Measurements from ENCODE around the gene NOTO. TPM values are rescaled to one million over a fixed set of nuclear protein-coding genes. Genes with fewer than 3 reads are reported as not detected.
"Not testable (repeated sequence)": the region's sequence is repeated elsewhere in the genome, so short reads cannot be mapped to it uniquely, and the experiment has no call there.

NOTO gene
- total and polyA plus RNA-seq, 2 donors (not counting 3 experiments of a cell fraction or from before 2014, with no cell fraction given), result not detected

DNA sequence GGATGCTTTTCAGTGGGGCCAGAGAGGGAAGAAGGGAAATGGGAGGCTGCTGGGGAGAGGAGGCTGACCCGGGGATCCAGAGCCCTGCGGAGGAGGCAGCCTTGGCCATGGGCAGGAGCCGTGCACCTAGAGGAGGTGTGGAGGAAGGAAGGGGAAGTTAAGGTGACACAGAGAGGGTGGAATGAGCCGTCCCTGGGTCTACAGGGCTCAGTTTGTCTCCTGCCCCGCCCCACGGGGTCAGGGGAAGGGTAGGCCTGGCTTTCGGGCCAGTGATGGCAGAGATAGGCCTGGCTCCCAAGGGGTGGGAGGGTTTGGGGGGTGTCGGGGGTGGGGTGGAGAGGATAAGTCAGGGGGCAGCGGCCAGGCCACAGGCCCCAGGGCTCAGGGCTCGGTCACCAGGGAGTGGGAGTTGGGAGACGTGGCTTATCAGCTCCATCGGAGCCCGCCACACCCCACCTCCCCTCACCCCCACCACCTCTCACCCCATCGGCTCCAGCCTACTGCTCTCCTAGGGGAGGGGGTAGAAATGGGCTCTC, 39.5 kb upstream of the NOTO start:
- intact Hi-C loops (cut with micrococcal nuclease), result loop anchor here (1.0 to 5.0 kb wide), 5 partner anchors 14 to 271 kb away; partner anchors contain the start of gene SFXN5

DNA sequence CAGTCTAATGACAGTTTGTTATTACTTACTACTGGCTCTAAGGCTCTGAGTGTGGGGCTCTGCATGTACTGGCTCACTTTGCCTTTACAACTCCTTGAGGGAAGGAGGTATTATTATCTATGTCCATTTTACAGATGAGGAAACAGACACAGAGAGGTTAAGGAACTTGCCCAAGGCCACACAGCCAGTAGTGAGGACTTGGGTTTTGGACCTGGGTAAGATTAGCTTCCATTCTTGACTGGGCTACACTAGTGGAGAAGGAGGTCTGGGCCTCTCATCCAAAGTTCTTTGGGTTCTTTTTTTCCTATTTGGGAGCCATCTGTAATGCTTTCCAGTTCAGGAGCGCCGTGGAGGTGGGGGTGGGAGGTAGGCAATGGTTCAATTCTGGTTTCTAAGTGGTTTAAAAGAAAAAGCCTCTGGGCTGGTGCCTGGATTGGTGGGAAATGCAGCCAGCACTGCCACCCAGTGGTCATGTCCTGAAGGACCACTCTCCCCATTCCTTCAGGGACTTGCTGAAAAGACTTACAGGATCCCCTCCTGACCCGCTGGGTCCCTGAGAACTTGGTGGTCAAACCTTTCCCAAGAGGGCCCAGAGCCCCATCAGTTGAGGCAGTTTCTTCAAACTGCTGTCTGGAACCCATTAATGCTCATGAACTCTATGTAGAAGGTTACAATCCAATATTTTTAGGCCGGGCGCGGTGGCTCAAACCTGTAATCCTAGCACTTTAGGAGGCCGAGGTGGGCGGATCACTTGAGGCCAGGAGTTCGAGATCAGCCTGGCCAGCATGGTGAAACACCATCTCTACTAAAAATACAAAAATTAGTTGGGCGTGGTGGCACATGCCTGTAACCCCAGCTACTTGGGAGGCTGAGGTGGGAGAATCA, 38.6 kb upstream of the NOTO start:
- Histone ChIP-seq H3K27me3 (ENCODE audit: control insufficient read depth in 2 of 2, insufficient read depth in 2 of 2, low read length in 2 of 2) (no peaks in the 10 kb centered on the region), H3K4me3 (replicated peaks in 1 of 3; ENCODE audit: insufficient read depth in 1 of 3, low read depth in 1 of 3, low read length in 3 of 3) (no peak overlapping the region), H4K20me1 (replicated peaks; ENCODE audit: control insufficient read depth, extremely low read depth, insufficient read depth, low read length) (no peaks in the 10 kb centered on the region), H3K4me2 (ENCODE audit: insufficient read depth, low read length) (no peak overlapping the region), H3K9ac (replicated peaks; ENCODE audit: extremely low read depth, insufficient read depth, low read length) (no peak overlapping the region), H3K27ac (ENCODE audit: insufficient read depth, low read depth, low read length) (no peak overlapping the region), H3K9me1 (replicated peaks; ENCODE audit: control insufficient read depth, extremely low read depth, insufficient read depth, low read length) (no peaks in the 10 kb centered on the region), H3K79me2 (ENCODE audit: control insufficient read depth, insufficient read depth, low read length) (no peaks in the 10 kb centered on the region), H3K36me3 (ENCODE audit: control insufficient read depth in 2 of 2, extremely low read depth in 1 of 2, insufficient read depth in 2 of 2, low read length in 2 of 2) (no peaks in the 10 kb centered on the region), H2AFZ (ENCODE audit: low read depth, low read length) (peak overlapping the region; percentile 55), H3K9me3 (replicated peaks; ENCODE audit: control insufficient read depth, insufficient read depth, low read length) (no peaks in the 10 kb centered on the region), H3K4me1 (ENCODE audit: control insufficient read depth, extremely low read depth, insufficient read depth, low read length) (peaks cover 2% of the 10 kb centered on the region)
- no TSS peak for BruUV-seq (replicated peaks)
- peak; percentile 78 for FAIRE-seq
- TF ChIP-seq MYC (IDR thresholded peaks at IDR 0.05; ENCODE audit: low read depth, low read length), result no peak
- no peak for TF ChIP-seq EZH2 (IDR thresholded peaks at IDR 0.05; ENCODE audit: borderline replicate concordance, low read depth, low read length, severe bottlenecking)
- no peak for TF ChIP-seq JUN (IDR thresholded peaks at IDR 0.05; ENCODE audit: borderline replicate concordance, insufficient read depth, insufficient read length, low read depth)
- TF ChIP-seq, protein P1, sequence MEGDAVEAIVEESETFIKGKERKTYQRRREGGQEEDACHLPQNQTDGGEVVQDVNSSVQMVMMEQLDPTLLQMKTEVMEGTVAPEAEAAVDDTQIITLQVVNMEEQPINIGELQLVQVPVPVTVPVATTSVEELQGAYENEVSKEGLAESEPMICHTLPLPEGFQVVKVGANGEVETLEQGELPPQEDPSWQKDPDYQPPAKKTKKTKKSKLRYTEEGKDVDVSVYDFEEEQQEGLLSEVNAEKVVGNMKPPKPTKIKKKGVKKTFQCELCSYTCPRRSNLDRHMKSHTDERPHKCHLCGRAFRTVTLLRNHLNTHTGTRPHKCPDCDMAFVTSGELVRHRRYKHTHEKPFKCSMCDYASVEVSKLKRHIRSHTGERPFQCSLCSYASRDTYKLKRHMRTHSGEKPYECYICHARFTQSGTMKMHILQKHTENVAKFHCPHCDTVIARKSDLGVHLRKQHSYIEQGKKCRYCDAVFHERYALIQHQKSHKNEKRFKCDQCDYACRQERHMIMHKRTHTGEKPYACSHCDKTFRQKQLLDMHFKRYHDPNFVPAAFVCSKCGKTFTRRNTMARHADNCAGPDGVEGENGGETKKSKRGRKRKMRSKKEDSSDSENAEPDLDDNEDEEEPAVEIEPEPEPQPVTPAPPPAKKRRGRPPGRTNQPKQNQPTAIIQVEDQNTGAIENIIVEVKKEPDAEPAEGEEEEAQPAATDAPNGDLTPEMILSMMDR (IDR thresholded peaks at IDR 0.05; ENCODE audit: extremely low read depth in 1 of 2, insufficient read depth in 1 of 2, low read depth in 1 of 2, low read length in 2 of 2), result peak; percentile 86 to 89
- DNase-seq (ENCODE audit: low read depth, low spot score), result peak; percentile 84
- CTCF ChIA-PET, result interaction anchor here (0.5 to 10.6 kb wide), 20 partner anchors 10 to 1179 kb away, joined by 3 to 188 read pairs (median 4); partner anchors contain the start of gene SPR
- dilution Hi-C loops (cut with MboI; ENCODE audit: extremely low pct_ligation_motif_present, low sequenced_read_pairs), result no loop called here
- POLR2A ChIA-PET, result no interaction called here
- intact Hi-C loops (cut with micrococcal nuclease), result loop anchor here (1.0 to 5.0 kb wide), 6 partner anchors 14 to 392 kb away; partner anchors contain the start of gene SFXN5

More for the DNA sequence above, 39.5 kb upstream of the NOTO start:
- H2AFZ ChIP-seq (ENCODE audit: low read depth, low read length), result no peak overlapping the region
- H4K20me1 ChIP-seq (replicated peaks; ENCODE audit: control insufficient read depth, extremely low read depth, insufficient read depth, low read length), result no peaks in the 10 kb centered on the region
- H3K4me1 ChIP-seq (ENCODE audit: control insufficient read depth, extremely low read depth, insufficient read depth, low read length), result peaks cover 2% of the 10 kb centered on the region
- H3K4me2 ChIP-seq (ENCODE audit: insufficient read depth, low read length), result no peak overlapping the region
- DNase-seq (ENCODE audit: low read depth, low spot score) (no peak), FAIRE-seq (no peak)
- POLR2A ChIA-PET, result no interaction called here
- H3K9me1 ChIP-seq (replicated peaks; ENCODE audit: control insufficient read depth, extremely low read depth, insufficient read depth, low read length), result no peaks in the 10 kb centered on the region
- no peaks in the 10 kb centered on the region for H3K79me2 ChIP-seq (ENCODE audit: control insufficient read depth, insufficient read depth, low read length)
- no peaks in the 10 kb centered on the region for H3K27me3 ChIP-seq (ENCODE audit: control insufficient read depth in 2 of 2, insufficient read depth in 2 of 2, low read length in 2 of 2)
- dilution Hi-C loops (cut with MboI; ENCODE audit: extremely low pct_ligation_motif_present, low sequenced_read_pairs), result no loop called here
- CTCF ChIA-PET, result interaction anchor here (0.5 to 10.6 kb wide), 21 partner anchors 9 to 1179 kb away, joined by 3 to 188 read pairs (median 4); partner anchors contain the start of gene SPR
- no peaks in the 10 kb centered on the region for H3K9me3 ChIP-seq (replicated peaks; ENCODE audit: control insufficient read depth, insufficient read depth, low read length)
- no peak overlapping the region for H3K4me3 ChIP-seq (replicated peaks in 1 of 3; ENCODE audit: insufficient read depth in 1 of 3, low read depth in 1 of 3, low read length in 3 of 3)
- no peak overlapping the region for H3K27ac ChIP-seq (ENCODE audit: insufficient read depth, low read depth, low read length)
- no peaks in the 10 kb centered on the region for H3K36me3 ChIP-seq (ENCODE audit: control insufficient read depth in 2 of 2, extremely low read depth in 1 of 2, insufficient read depth in 2 of 2, low read length in 2 of 2)
- BruUV-seq (replicated peaks), result no TSS peak
- no peak overlapping the region for H3K9ac ChIP-seq (replicated peaks; ENCODE audit: extremely low read depth, insufficient read depth, low read length)
- no peak for TF ChIP-seq GATA2 (IDR thresholded peaks at IDR 0.05; ENCODE audit: insufficient read depth, insufficient read length, low read depth, low read length)
- TF ChIP-seq, protein P2, sequence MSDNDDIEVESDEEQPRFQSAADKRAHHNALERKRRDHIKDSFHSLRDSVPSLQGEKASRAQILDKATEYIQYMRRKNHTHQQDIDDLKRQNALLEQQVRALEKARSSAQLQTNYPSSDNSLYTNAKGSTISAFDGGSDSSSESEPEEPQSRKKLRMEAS (IDR thresholded peaks at IDR 0.05; ENCODE audit: insufficient read depth, insufficient read length), result no peak

DNA sequence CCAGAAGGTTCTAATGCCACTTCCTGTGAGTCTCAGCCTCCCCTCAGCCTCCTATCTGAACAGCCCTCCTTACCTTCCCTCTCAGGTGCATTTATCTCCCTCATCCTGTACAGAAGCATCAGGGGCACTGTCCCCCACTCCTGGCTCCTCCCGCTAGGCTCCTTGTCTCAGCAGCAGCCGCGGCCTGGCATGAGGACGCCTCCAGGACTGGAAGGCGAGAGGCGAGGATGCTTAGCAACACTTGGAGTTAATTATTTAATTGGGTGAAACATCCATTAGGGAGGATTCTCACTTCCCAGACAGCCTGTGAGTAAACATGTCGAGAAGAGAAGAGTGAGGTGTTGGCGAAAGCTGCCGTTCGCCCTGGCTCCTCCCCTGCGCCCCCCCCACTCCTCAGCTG, 36.4 kb upstream of the NOTO start:
- H3K4me2 ChIP-seq (ENCODE audit: insufficient read depth, low read length); BruUV-seq (replicated peaks); FAIRE-seq; CTCF ChIA-PET; H3K4me1 ChIP-seq (ENCODE audit: control insufficient read depth, extremely low read depth, insufficient read depth, low read length); DNase-seq (ENCODE audit: low read depth, low spot score); H3K79me2 ChIP-seq (ENCODE audit: control insufficient read depth, insufficient read depth, low read length); H4K20me1 ChIP-seq (replicated peaks; ENCODE audit: control insufficient read depth, extremely low read depth, insufficient read depth, low read length); intact Hi-C loops (cut with micrococcal nuclease); POLR2A ChIA-PET; H3K4me3 ChIP-seq (replicated peaks in 1 of 3; ENCODE audit: insufficient read depth in 1 of 3, low read depth in 1 of 3, low read length in 3 of 3); H3K9me1 ChIP-seq (replicated peaks; ENCODE audit: control insufficient read depth, extremely low read depth, insufficient read depth, low read length); H2AFZ ChIP-seq (ENCODE audit: low read depth, low read length); H3K36me3 ChIP-seq (ENCODE audit: control insufficient read depth in 2 of 2, extremely low read depth in 1 of 2, insufficient read depth in 2 of 2, low read length in 2 of 2); H3K27me3 ChIP-seq (ENCODE audit: control insufficient read depth in 2 of 2, insufficient read depth in 2 of 2, low read length in 2 of 2); dilution Hi-C loops (cut with MboI; ENCODE audit: extremely low pct_ligation_motif_present, low sequenced_read_pairs); H3K9me3 ChIP-seq (replicated peaks; ENCODE audit: control insufficient read depth, insufficient read depth, low read length); H3K27ac ChIP-seq (ENCODE audit: insufficient read depth, low read depth, low read length); H3K9ac ChIP-seq (replicated peaks; ENCODE audit: extremely low read depth, insufficient read depth, low read length): not testable (repeated sequence)

Measured in endothelial cell of umbilical vein (primary cell).